Measurements from ENCODE around the gene DAPK2.

GRCh38 chr15:63992300-63992699 is 54.0 kb downstream of the DAPK2 start:
- TF ChIP-seq MAX (IDR thresholded peaks at IDR 0.05; ENCODE audit: low read depth) (no peak), TAF1 (IDR thresholded peaks at IDR 0.05; ENCODE audit: borderline replicate concordance, low read depth, low read length) (no peak), RAD21 (IDR thresholded peaks at IDR 0.05; ENCODE audit: low read length) (no peak), CTCF (IDR thresholded peaks at IDR 0.05) (no peak), EP300 (IDR thresholded peaks at IDR 0.05; ENCODE audit: borderline replicate concordance in 1 of 2, low read depth in 1 of 2, low read length in 1 of 2) (no peak), EZH2phosphoT487 (IDR thresholded peaks at IDR 0.05; ENCODE audit: borderline replicate concordance, low read depth) (no peak)

Data from SK-N-SH (cell line).